Cardiac septum (tissue), 1 donor: ENCODE results near the gene SMARCA1. TPM values are rescaled to one million over a fixed set of nuclear protein-coding genes. Genes with fewer than 3 reads are reported as not detected.

Experiments used
- DNase-seq: peaks from one replicate; pipeline ENCODE4 v3.0.0-alpha.2; 2020; ENCODE audit warnings: low spot score
- intact Hi-C: fragments of 100-400 bp; cut with DNase I; formaldehyde crosslinking; loops from one replicate; pipeline ENCODE4 v1.14.0; 2022
- total RNA-seq: library from RNA; stranded (reverse); fragmentation: NEBNext Ultra II Directional; extraction: Animal tissue kit (Norgen Biotek cat#: 25700); gene quantifications from one replicate; pipeline ENCODE4 v1.2.1, GENCODE V29; 2021
- donor health status: DM: no; HTN: no; CAD: no.

Gene SMARCA1
- total RNA-seq, 1 donor from 2014 or later, result 26.8 TPM

- no peak for DNase-seq
- intact Hi-C loops, result no loop called here
These were observed 11.7 kb upstream of the SMARCA1 start for GRCh38 chrX:129534816-129535578.

DNA sequence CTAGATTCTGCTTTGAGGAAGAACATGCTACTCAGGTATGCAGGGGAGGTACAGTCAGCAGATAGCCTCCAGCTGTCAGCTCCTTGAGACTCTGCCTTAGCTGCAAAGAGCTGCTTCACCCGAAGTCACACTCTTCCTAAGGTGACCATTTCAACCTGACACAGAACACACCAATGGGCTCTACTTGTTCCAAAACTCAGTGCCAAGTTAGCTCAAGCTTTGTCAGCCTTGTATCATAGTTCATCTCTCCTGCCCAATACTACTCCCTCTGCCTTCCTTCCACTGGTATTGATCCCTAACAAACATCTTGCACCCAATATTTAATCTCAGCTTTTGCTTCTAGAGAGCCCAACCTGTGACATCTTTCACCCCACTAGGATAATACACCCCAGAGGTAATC, 7.8 kb upstream of the SMARCA1 start:
- DNase-seq, result no peak
- intact Hi-C loops, result no loop called here

- DNase-seq, result no peak
- intact Hi-C loops, result no loop called here
These were observed 7.1 kb upstream of the SMARCA1 start for GRCh38 chrX:129530410-129530809.

- no peak for DNase-seq
- intact Hi-C loops, result no loop called here
These were observed 6.5 kb upstream of the SMARCA1 start for GRCh38 chrX:129529685-129530281.

DNA sequence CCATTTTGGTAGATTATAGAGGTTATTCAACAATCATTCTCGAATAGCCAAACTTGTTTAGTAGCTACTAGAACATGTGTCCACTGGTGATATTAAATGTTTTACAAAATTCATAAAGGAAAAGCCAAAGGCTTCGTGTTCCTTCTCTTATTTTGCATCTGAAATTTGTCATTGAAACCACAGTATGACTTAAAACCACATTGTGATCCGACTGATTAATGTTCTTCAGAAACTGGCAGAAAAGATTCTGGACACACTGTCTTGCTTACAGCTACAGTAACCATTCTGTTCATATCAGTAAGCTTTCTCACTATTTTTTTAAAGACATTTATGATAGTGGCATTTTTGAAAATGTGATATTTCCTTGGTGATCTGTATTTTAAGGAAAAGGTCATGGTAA, 2.6 kb upstream of the SMARCA1 start:
- intact Hi-C loops, result no loop called here
- DNase-seq, result no peak

- intact Hi-C loops, result no loop called here
- DNase-seq, result no peak
These were observed 1.9 kb upstream of the SMARCA1 start for GRCh38 chrX:129525162-129525561.

- intact Hi-C loops, result no loop called here
- DNase-seq, result no peak
These were observed 1.1 kb upstream of the SMARCA1 start for GRCh38 chrX:129524250-129524850.

DNA sequence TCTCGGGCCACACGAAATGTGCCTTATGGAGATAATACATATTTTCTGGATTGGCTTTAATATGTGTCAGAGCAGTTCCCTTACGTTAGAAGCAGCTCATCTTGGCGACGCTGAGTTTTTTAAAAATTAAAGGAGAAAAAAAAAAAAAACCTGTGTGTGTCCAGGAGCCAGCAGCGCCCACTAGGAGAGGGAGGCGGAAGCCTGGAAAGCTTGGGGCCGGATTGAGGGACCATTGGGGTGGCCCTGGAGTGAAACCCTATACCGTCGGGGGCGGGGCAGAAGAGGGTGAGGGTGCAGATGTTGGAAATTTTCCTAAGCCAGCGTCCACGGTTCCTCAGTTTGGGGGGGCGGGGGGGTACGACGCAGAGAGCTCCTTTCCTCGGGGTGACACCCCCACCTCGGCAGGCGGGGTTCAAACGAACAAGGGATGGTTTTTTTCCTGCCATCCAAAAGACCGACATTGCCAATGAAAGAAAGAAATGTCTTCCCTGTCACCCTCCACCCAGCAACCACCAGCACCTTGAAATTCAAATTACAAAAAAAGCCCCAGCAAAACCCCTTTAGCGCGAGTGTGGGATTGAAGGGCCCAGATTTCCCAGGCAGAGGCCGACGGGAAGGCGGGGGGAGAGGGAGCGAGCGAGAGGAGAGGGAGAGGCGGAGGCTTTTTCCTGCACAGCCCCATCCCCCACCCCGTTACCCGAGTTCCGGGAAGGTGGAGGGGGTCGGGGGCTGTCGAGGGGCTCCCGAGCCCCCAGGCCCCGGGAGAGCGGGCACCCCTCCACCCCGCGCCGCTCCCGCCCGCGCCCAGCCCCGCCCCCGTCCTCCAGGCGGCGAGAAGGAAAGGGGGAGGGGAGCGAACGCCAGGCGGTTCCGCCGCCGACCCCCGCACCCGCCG, 859 bp downstream of the SMARCA1 start:
- no peak for DNase-seq
- intact Hi-C loops, result no loop called here

- intact Hi-C loops, result no loop called here
- DNase-seq, result no peak
These were observed 3.1 kb downstream of the SMARCA1 start for GRCh38 chrX:129520151-129520550.

DNA sequence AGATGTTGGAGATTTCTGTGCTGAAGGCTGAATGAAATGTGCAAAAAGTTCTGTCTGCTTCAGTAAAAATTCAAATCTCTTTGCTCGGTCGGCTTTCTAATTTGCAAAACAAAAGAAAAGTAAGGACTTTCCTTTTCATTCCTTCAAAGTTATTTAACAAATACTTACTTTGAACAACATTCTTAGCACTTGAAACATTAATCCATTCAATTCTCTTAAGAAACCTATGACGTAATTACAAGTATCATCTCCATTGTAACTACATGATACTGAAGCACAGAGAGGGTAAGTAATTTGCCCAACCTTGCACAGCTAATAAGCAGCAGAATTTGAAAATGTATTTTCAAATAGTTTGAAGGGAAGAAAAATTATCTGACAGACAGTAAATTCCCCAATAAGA, 6.9 kb downstream of the SMARCA1 start:
- no peak for DNase-seq
- intact Hi-C loops, result no loop called here

DNA sequence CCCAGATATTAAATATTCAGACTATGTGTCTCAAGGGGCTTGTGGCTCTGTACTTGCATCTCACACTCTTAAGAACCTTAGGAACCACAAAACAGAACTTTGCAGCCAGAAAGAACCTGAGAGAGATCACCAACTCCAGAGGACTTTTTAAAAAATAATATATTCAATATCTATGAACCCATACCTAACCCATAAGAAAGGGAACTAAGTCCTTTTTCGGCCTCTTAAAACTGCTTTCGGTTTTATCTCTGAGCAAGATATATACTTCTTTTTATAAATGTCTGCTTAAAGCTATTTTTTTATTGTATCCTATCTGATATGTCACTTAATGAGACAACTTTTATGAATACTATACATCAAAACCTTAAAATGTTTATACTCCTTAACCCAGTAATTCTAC, 10.9 kb downstream of the SMARCA1 start:
- no peak for DNase-seq
- intact Hi-C loops, result no loop called here

GRCh38 chrX:129511689-129512088, 11.6 kb downstream of the SMARCA1 start:
- intact Hi-C loops, result no loop called here
- DNase-seq, result no peak

DNA sequence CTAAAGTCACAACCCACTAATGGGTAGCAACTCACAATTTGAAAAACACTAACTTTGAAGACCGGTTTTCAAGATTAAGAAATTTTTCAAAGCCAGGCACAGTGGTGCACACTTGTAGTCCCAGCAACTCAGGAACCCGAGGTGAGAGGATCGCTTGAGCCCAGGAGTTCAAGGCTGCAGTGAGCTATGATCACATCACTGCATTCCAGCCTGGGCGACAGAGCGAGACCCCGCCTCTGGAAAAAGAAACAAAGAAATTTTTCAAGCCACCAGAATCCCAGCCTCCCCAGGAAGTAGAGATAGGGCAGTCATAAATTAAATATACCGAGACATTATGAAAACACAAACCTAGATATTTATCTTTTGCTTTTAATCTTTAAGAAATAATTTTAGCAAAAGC, 13.0 kb downstream of the SMARCA1 start:
- no peak for DNase-seq
- intact Hi-C loops, result no loop called here

DNA sequence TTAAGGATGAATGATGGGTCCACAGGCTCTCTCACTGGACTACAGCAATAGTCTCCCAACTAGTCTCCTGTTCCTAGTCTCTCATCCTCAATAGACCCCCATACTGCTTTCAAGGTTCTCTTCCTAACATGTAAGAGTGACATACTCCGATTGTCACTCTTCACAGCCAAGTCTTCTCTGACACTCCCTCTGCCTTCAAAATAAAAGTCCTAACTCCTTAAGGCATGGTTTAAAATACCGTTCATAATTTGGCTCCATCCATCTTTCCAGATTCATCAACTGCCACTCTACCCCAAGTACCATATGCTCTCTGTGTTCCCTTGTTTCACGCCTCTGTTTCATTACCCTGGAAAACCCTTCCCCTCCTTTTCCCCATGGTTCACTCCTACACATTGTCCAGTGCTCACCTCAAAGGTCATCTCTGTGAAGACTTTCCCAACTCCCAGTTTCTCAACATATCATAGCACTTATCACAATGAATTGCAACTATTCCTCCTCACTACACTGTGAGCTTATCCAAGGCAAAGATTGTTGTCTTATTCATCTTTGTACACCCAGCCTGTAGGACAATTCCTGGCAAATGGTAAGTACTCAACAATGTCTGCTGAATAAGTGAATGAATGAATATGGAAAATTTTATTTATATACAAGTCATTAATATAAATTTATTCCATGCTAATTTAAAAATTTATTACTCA, 26.0 kb downstream of the SMARCA1 start:
- DNase-seq, result no peak

DNA sequence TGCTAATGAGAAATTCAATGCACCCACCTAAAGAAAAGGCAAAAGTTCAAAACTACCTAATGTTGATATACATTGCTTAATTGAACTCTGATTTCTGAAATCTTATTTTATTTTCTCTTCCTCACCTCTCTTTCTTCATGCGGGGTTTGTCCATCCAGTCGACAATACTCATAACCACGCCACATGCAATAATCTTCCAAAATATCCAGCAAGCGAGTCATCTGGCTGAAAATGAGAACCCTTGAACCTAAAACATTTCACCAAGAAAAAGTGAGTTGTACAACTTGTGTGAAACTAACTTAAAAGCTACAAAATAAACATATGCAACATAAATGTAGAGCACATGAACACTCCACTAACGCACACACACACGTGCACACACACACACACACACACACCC, 26.7 kb downstream of the SMARCA1 start:
- DNase-seq, result no peak
- intact Hi-C loops, result no loop called here

More for the DNA sequence above, 26.0 kb downstream of the SMARCA1 start:
- intact Hi-C loops, result no loop called here

DNA sequence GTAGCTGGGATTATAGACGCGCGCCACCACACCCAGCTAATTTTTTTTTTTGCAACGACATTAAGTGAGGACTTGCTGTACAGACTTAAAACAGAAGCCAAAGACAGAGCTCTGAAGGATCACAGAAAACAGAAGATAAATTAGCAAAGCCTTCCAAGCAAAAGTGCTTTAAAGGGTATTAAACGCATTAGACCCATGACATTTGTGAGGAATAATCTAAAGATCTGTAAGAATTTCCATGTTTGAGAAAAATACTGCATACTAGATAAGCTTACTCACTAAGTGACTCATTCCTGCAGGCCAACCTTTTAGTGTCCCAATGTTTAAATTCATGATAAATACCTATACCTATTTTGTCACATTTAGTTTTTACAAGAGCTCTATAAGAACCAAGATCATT, 27.4 kb downstream of the SMARCA1 start:
- no peak for DNase-seq
- intact Hi-C loops, result no loop called here

- intact Hi-C loops, result no loop called here
- no peak for DNase-seq
These were observed 28.4 kb downstream of the SMARCA1 start for GRCh38 chrX:129494887-129495286.

DNA sequence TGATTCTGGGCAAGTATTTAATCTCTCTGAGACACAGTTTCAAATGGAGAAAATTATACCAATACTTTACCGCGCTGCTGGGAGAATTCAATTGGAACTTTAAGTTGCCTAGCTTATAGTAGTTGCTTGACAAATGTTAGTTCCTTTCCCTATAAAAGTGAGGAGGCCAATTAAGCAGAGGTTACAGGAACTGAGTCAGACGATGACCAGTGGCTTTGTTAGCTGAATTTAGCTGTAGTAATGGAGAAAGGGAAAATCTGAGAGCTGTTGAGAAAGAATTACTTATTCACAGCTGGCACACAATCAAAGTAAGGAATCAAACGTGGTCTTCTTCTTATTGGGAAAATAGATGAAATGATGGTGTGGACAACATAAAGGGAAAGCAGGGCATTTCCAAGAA, 29.6 kb downstream of the SMARCA1 start:
- DNase-seq, result no peak
- intact Hi-C loops, result no loop called here

DNA sequence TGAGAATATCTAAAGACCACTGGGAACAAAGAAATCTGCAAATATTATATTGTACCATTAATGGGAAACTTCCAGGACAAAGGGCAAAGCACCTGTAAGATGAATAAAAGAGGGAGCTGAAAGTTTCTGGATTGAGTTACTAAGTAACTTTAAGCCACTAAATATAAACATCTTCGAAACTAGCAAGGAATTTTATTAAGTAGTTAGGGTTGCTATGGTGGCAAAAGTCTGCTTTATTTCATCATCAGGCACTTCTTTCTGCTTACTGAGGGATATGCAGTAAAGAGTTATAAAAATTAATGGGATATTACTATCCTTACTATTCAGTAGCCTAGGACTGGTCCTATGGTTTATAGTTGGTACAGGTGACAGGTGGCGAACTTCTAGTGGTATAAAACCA, 33.0 kb downstream of the SMARCA1 start:
- intact Hi-C loops, result no loop called here
- no peak for DNase-seq

DNA sequence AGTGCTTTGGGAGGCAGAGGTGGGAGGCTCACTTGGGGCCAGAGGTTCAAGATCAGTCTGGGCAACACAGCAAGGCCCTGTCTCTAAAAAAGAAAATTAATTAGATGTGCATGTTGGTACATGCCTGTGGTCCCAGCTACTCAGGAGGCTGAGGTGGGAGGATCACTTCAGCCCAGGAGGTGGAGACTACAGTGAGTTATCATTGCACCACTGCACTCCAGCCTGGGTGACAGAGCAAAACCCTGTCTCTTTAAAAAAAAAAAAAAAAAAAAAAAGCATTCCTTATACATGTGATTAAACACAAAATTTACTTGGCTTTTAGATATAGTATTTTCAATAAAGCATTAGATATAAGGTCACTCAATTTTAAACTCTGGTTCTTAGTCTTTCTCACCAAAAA, 34.9 kb downstream of the SMARCA1 start:
- intact Hi-C loops, result no loop called here
- no peak for DNase-seq
